ENCODE data around the gene CFAP65. TPM values are rescaled to one million over a fixed set of nuclear protein-coding genes. Genes with fewer than 3 reads are reported as not detected.

CFAP65 gene
- total RNA-seq, 1 experiment from 2014 or later = 0.52 TPM

DNA sequence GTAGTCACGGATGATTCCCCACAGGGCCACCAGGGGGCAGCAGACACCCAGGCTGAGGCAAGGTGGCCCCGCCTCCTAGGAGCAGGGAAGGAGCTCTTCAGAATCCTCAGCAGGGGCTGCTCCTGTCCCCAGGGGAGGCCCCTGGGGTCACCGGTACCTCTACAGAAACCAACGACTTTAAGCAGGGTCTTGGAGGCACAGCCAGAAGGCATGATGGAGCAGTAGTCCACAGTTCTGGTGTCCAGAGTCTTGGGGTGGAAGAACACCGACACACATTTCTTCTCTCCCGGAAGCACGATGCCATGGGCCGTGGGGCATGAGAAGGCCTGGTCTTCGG is 11.5 kb downstream of the CFAP65 start:
- no TSS peak for BruUV-seq (replicated peaks)
- H3K4me1 ChIP-seq (ENCODE audit: control insufficient read depth in 1 of 2, insufficient read depth in 2 of 2, low read length in 2 of 2) = no peaks in the 10 kb centered on the region; a peak in 1 of 4 replicates
- H3K36me3 ChIP-seq (ENCODE audit: control insufficient read depth in 1 of 2, insufficient read depth in 2 of 2, low read length in 2 of 2) = no peaks in the 10 kb centered on the region
- no peaks in the 10 kb centered on the region for H4K20me1 ChIP-seq (ENCODE audit: insufficient read depth)
- H3K9me3 ChIP-seq (ENCODE audit: control insufficient read depth in 1 of 2, insufficient read depth in 1 of 2, low read depth in 1 of 2, low read length in 2 of 2) = no peaks in the 10 kb centered on the region
- DNase-seq (ENCODE audit: low read depth, low spot score) = no peak
- H3K79me2 ChIP-seq (ENCODE audit: insufficient read depth, low read length) = no peaks in the 10 kb centered on the region
- H3K9ac ChIP-seq (ENCODE audit: low read length) = no peak overlapping the region
- H3K4me2 ChIP-seq (ENCODE audit: low read length) = no peak overlapping the region
- H3K27ac ChIP-seq (ENCODE audit: low read depth, low read length) = no peak overlapping the region
- CTCF ChIA-PET = interaction anchor here (0.6 to 5.3 kb wide), 43 partner anchors 10 to 358 kb away, joined by 3 to 97 read pairs (median 4); partner anchors contain the start of gene DNPEP
- POLR2A ChIA-PET = interaction anchor here (1.0 kb wide), 1 partner anchor 125 kb away, joined by 3 read pairs; no protein-coding TSS in a partner anchor
- intact Hi-C loops (cut with micrococcal nuclease) = loop anchor here (1.0 to 2.0 kb wide), 2 partner anchors 89 to 126 kb away; no protein-coding TSS in a partner anchor
- RAD21 ChIA-PET (ENCODE audit: low non-redundant PET in 1 of 2, low total read pairs in 2 of 2, uncharacterized antibody in 2 of 2, unreplicated experiment in 2 of 2) = interaction anchor here (0.7 to 1.8 kb wide), 6 partner anchors 50 to 125 kb away, joined by 3 to 19 read pairs (median 4); no protein-coding TSS in a partner anchor
- H3K4me3 ChIP-seq (replicated peaks in 1 of 2; ENCODE audit: low read depth in 1 of 2, low read length in 2 of 2) = no peak overlapping the region
- TF ChIP-seq CEBPB (IDR thresholded peaks at IDR 0.05; ENCODE audit: low read depth) (no peak), SP1 (IDR thresholded peaks at IDR 0.05; ENCODE audit: low read depth) (no peak), RAD21 (IDR thresholded peaks at IDR 0.05; ENCODE audit: low read depth) (peak; percentile 92), EGR1 (IDR thresholded peaks at IDR 0.05; ENCODE audit: low read depth) (no peak)
- TF ChIP-seq, protein P1, sequence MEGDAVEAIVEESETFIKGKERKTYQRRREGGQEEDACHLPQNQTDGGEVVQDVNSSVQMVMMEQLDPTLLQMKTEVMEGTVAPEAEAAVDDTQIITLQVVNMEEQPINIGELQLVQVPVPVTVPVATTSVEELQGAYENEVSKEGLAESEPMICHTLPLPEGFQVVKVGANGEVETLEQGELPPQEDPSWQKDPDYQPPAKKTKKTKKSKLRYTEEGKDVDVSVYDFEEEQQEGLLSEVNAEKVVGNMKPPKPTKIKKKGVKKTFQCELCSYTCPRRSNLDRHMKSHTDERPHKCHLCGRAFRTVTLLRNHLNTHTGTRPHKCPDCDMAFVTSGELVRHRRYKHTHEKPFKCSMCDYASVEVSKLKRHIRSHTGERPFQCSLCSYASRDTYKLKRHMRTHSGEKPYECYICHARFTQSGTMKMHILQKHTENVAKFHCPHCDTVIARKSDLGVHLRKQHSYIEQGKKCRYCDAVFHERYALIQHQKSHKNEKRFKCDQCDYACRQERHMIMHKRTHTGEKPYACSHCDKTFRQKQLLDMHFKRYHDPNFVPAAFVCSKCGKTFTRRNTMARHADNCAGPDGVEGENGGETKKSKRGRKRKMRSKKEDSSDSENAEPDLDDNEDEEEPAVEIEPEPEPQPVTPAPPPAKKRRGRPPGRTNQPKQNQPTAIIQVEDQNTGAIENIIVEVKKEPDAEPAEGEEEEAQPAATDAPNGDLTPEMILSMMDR (IDR thresholded peaks at IDR 0.05 in 2 of 3, conservative IDR thresholded peaks at IDR 0.05 in 1 of 3; ENCODE audit: borderline replicate concordance in 1 of 3, insufficient read depth in 1 of 3, low read depth in 2 of 3, low read length in 2 of 3) = peak; percentile 92 to 97 (median 96)
- ATAC-seq = peak; percentile 97
- H2AFZ ChIP-seq (ENCODE audit: low read depth, low read length, poor library complexity, severe bottlenecking) = no peak overlapping the region
- H3K9me2 ChIP-seq (ENCODE audit: insufficient read depth) = no peaks in the 10 kb centered on the region
- H3K27me3 ChIP-seq (ENCODE audit: insufficient read depth, low read length) = peaks cover 18% of the 10 kb centered on the region
